Measurements from ENCODE around the gene CDC40.

DNA sequence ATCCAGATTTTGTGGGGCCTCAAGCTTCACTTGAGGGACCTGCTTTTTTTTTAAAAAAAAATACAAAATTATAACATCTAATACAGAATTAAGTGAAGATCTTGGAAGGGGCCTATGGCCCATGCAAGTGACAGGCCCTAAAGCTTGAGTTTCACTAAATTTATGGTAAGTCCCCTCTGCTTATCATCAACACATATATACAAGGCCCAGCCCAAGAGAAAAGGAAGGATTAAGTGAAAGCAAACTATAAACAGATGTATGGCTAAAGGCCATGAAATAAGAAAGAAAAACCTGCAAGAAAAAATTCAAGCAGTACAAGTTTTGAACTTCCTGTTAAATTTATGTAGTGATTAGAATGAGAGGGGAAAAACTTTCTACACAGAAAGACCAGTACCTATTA lies 86.8 kb downstream of the CDC40 start:
- TF ChIP-seq, protein P1, sequence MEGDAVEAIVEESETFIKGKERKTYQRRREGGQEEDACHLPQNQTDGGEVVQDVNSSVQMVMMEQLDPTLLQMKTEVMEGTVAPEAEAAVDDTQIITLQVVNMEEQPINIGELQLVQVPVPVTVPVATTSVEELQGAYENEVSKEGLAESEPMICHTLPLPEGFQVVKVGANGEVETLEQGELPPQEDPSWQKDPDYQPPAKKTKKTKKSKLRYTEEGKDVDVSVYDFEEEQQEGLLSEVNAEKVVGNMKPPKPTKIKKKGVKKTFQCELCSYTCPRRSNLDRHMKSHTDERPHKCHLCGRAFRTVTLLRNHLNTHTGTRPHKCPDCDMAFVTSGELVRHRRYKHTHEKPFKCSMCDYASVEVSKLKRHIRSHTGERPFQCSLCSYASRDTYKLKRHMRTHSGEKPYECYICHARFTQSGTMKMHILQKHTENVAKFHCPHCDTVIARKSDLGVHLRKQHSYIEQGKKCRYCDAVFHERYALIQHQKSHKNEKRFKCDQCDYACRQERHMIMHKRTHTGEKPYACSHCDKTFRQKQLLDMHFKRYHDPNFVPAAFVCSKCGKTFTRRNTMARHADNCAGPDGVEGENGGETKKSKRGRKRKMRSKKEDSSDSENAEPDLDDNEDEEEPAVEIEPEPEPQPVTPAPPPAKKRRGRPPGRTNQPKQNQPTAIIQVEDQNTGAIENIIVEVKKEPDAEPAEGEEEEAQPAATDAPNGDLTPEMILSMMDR (IDR thresholded peaks at IDR 0.05; ENCODE audit: poor library complexity) = no peak
- TF ChIP-seq EZH2 (IDR thresholded peaks at IDR 0.05; ENCODE audit: borderline replicate concordance) (no peak), EZH2phosphoT487 (IDR thresholded peaks at IDR 0.05; ENCODE audit: low read depth, severe bottlenecking, unreplicated experiment) (no peak)

Measured in hepatocyte (in vitro differentiated cells).